HG03108 (cell line): ENCODE measurements around the gene B4GALNT4.
"Not testable (repeated sequence)": the region's sequence is repeated elsewhere in the genome, so short reads cannot be mapped to it uniquely, and the experiment has no call there.

ENCODE experiments used
- ATAC-seq: cut with Tn5 transposase; IDR thresholded peaks from one replicate; pipeline ENCODE4 v1.9.1; 2021; ENCODE audit warnings: moderate library complexity; ENCODE audit not compliant: unreplicated experiment

Gene B4GALNT4

GRCh38 chr11:418343-419247 lies 49.3 kb downstream of the B4GALNT4 start:
- no peak for ATAC-seq

- ATAC-seq, result no peak
Observed at GRCh38 chr11:419248-420005, 50.1 kb downstream of the B4GALNT4 start.

DNA sequence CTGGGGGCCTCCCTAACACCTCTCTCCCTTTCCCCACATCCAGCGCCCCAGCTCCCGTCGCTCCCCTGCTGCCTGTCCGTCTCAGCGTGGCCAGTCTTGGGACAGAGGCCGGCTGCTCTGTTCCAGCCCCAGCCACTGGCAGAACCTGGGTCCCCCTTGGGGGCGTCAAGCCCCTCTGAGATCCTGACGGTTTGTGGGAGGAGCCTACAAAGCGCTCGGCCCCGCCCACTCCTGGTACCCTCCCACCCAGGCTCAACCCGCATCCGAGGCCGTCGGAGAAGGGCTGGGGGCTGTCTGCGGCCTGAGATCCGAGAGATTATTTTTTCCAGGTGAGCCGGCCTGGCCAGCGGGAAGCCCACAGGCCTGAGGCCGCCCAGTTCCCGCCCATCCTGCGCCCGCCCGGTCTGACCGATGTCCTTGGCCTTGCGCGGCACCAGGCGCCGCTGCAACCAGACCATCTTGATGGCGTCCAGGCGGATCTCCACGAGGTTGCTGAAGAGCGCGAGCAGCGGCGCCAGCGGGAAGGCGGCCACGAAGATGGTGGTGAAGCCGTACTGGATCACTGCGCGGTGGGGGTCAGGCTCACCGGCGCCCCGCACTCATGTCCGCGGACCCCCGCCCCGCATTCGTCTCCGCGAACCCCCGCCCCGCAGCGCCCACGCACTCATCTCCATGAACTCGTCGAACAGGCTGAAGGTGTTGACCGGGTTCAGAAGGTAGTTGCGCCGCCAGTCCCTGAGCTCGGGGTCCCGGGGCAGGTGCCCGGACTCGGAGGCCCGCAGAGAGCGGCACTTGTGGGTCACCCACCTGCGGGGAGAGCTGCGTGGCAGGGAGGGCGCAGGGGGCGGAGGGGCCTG lies 51.0 kb downstream of the B4GALNT4 start:
- ATAC-seq, result no peak

GRCh38 chr11:420911-421321 lies 51.6 kb downstream of the B4GALNT4 start:
- no peak for ATAC-seq

GRCh38 chr11:422249-422656 lies 53.0 kb downstream of the B4GALNT4 start:
- no peak for ATAC-seq

GRCh38 chr11:424232-424631 lies 54.9 kb downstream of the B4GALNT4 start:
- no peak for ATAC-seq

DNA sequence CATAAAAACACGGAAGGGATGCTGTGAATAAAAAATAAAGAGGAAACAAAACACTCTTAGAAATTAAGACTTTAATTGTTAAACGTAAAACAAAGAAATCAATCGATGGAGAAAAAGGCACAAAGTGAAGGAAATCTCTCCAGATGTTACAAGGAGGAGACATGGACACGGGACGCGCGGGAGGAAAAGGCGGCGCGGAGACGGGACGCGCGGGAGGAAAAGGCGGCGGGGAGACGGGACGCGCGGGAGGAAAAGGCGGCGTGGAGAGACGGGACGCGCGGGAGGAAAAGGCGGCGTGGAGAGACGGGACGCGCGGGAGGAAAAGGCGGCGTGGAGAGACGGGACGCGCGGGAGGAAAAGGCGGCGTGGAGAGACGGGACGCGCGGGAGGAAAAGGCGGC lies 55.5 kb downstream of the B4GALNT4 start:
- ATAC-seq, result not testable (repeated sequence)

GRCh38 chr11:425301-425700 lies 56.0 kb downstream of the B4GALNT4 start:
- ATAC-seq, result no peak

- no peak for ATAC-seq
Observed at GRCh38 chr11:426851-427250, 57.6 kb downstream of the B4GALNT4 start.

DNA sequence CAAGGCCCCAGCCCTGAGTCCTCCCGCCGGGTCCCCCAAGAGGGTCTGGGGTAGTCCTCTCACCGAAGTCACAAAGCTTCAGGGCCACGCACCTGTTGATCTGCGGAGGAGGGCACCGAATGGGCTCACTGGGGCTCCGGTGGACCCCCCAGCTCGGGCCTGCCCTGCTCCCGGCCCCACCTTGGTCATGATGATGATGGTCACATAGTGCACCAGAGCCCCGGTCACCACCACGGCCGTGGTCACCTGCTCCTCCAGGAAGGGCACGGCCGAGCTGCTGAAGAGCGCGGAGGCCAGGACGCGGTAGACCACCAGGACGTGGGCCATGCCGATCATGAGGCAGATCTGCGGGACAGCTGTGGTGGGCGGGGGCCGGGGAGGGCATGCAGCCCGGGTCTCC lies 59.0 kb downstream of the B4GALNT4 start:
- ATAC-seq, result no peak

GRCh38 chr11:429391-429790 lies 60.1 kb downstream of the B4GALNT4 start:
- ATAC-seq, result no peak

DNA sequence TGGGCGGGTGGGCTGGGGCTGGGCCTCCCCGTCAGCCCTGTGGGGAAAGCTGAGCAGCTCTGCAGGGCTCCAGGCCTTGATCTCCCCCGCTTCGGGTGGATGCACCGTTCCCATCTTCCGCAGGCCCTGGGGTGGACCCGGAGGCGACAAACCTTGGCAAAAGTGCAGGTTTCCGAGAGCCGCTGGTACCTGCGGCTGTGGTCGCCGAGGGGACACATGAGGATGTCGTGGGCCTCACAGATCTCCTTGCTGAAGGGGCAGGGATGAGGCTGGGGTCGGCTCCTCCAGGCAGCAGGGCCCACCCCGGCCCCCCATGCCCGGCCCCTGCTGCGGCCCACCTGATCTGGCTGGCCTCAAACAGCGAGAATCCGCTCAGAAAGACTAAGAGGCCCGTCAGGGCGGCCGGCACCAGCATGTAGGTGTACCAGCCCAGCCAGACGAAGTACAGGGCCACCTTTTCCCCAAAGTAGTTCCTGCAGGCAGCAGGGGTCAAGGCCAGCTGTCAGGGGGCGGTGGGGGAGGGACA lies 60.7 kb downstream of the B4GALNT4 start:
- no peak for ATAC-seq
